ENCODE measurements around the gene EDNRA.

The EDNRA gene

GRCh38 chr4:147586032-147586431 is 105.1 kb downstream of the EDNRA start:
- no peak for DNase-seq (ENCODE audit: low spot score)
- no peak for TF ChIP-seq CTCF (IDR thresholded peaks at IDR 0.05; ENCODE audit: extremely low read depth, missing control alignments)

GRCh38 chr4:147586637-147587036 is 105.7 kb downstream of the EDNRA start:
- no peak for TF ChIP-seq CTCF (IDR thresholded peaks at IDR 0.05; ENCODE audit: extremely low read depth, missing control alignments)
- DNase-seq (ENCODE audit: low spot score): peak; percentile 40

GRCh38 chr4:147587041-147587440 is 106.1 kb downstream of the EDNRA start:
- no peak for DNase-seq (ENCODE audit: low spot score)

GRCh38 chr4:147589586-147589985 is 108.7 kb downstream of the EDNRA start:
- no peak for TF ChIP-seq CTCF (IDR thresholded peaks at IDR 0.05; ENCODE audit: extremely low read depth, missing control alignments)
- no peak for DNase-seq (ENCODE audit: low spot score)

More at GRCh38 chr4:147587041-147587440, 106.1 kb downstream of the EDNRA start:
- no peak for TF ChIP-seq CTCF (IDR thresholded peaks at IDR 0.05; ENCODE audit: extremely low read depth, missing control alignments)

- DNase-seq (ENCODE audit: low spot score): peak; percentile 45
- peak; percentile 71 for TF ChIP-seq CTCF (IDR thresholded peaks at IDR 0.05; ENCODE audit: extremely low read depth, missing control alignments)
These were observed 109.5 kb downstream of the EDNRA start for GRCh38 chr4:147590249-147590920.

GRCh38 chr4:147591106-147591505 is 110.2 kb downstream of the EDNRA start:
- no peak for DNase-seq (ENCODE audit: low spot score)
- no peak for TF ChIP-seq CTCF (IDR thresholded peaks at IDR 0.05; ENCODE audit: extremely low read depth, missing control alignments)

- TF ChIP-seq CTCF (IDR thresholded peaks at IDR 0.05; ENCODE audit: extremely low read depth, missing control alignments): no peak
- no peak for DNase-seq (ENCODE audit: low spot score)
These were observed 113.2 kb downstream of the EDNRA start for GRCh38 chr4:147594107-147594506.

Measured in GM20000 (cell line).